Uterus (tissue), 4 donors: ENCODE measurements around the gene RPL29. TPM values are rescaled to one million over a fixed set of nuclear protein-coding genes. Genes with fewer than 3 reads are reported as not detected.

Experiments used
- DNase-seq, 2 donors: peaks; one replicate each; pipeline ENCODE4 v3.0.0-alpha.2; 2019 to 2020
- H3K27ac ChIP-seq, 2 donors: fragments of 200-600 bp; sonication (generic); 1 replicate in 1 of 2; 2 replicates in 1 of 2; pipeline ENCODE4 v1.5.1; 2016 to 2018
- H3K27me3 ChIP-seq, 2 donors: fragments of 200-600 bp; sonication (generic); one replicate each; pipeline ENCODE4 v1.5.1; 2018 to 2019; ENCODE audit warnings: control low read depth in 1 of 2
- H3K36me3 ChIP-seq, 2 donors: fragments of 200-600 bp; sonication (generic); one replicate each; pipeline ENCODE4 v1.5.1; 2019; ENCODE audit warnings: control low read depth in 1 of 2
- H3K4me1 ChIP-seq, 2 donors: fragments of 200-600 bp; sonication (generic); one replicate each; pipeline ENCODE4 v1.5.1; 2018 to 2019; ENCODE audit warnings: control low read depth in 1 of 2
- H3K4me3 ChIP-seq, 2 donors: fragments of 200-600 bp; sonication (generic); 1 replicate in 1 of 2; 2 replicates in 1 of 2; pipeline ENCODE4 v1.5.1; 2018 to 2019; ENCODE audit warnings: mild to moderate bottlenecking in 1 of 2
- H3K9me3 ChIP-seq, 2 donors: fragments of 200-600 bp; sonication (generic); one replicate each; pipeline ENCODE4 v1.5.1; 2019; ENCODE audit warnings: control low read depth in 1 of 2
- POLR2A ChIP-seq, 2 donors: fragments of 450-650 bp; IDR thresholded peaks; one replicate each; pipeline ENCODE4 v1.6.1; 2016; ENCODE audit warnings: antibody characterized with exemption in 2 of 2, mild to moderate bottlenecking in 1 of 2, moderate library complexity in 1 of 2
- intact Hi-C: fragments of 100-400 bp; cut with DNase I; formaldehyde crosslinking; loops from one replicate; pipeline ENCODE4 v1.15.1; 2023; ENCODE audit warnings: low total_unique reads
- total RNA-seq, 4 donors: library from RNA; depleted of rRNA in 3 of 4; stranded (reverse); fragments of >200 nt in 3 of 4; gene quantifications; one replicate each; pipeline versions ENCODE4 v1.1.0 to v1.2.4, GENCODE V29; 2014 to 2023
- TF ChIP-seq, protein P1 (sequence below), 4 experiments: fragments of 200-600 bp in 2 of 4; fragments of 450-650 bp in 2 of 4; sonication (generic) in 2 of 4; IDR thresholded peaks; one replicate each; pipeline ENCODE4 v1.5.1; 2016 to 2019; ENCODE audit warnings: antibody characterized with exemption in 4 of 4, mild to moderate bottlenecking in 2 of 4, moderate library complexity in 1 of 4
- donor health status: DM: yes; HTN: yes; CAD: no.

The RPL29 gene
- total RNA-seq, 4 donors from 2014 or later = 696 to 2,362 (median 1,238) TPM

DNA sequence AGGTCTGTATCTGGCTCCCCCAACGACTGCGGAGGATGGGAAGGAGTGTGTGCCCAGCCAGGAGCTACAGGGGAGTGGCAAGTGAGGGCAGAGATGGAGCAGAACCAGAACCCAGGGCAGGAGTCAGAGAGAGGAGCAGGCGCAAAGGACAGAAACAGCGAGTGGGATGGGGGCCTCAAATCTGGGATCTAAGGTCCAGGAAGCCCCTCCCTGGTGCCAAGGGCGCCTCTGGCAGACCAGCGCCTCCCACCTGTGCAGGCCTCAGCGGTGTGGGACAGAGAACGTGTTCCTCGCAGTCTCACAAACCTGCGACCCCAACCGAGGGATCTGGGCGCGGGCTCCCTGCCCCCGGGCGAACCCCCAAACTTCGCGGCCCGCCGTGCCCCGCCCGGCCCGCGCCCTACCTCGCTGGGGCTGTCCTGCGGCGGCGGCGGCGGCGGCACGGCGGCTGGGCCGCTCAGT lies 28.7 kb downstream of the RPL29 start:
- Histone ChIP-seq H3K4me3 (peak overlapping the region; percentile 46 to 80), H3K4me1 (peaks cover 0 to 15% of the 10 kb centered on the region in 2 donors), H3K9me3 (no peaks in the 10 kb centered on the region), H3K27me3 (no peaks in the 10 kb centered on the region), H3K36me3 (no peaks in the 10 kb centered on the region), H3K27ac (peak overlapping the region; percentile 89 to 94)
- intact Hi-C loops = no loop called here
- no peak for DNase-seq
- TF ChIP-seq, protein P1, sequence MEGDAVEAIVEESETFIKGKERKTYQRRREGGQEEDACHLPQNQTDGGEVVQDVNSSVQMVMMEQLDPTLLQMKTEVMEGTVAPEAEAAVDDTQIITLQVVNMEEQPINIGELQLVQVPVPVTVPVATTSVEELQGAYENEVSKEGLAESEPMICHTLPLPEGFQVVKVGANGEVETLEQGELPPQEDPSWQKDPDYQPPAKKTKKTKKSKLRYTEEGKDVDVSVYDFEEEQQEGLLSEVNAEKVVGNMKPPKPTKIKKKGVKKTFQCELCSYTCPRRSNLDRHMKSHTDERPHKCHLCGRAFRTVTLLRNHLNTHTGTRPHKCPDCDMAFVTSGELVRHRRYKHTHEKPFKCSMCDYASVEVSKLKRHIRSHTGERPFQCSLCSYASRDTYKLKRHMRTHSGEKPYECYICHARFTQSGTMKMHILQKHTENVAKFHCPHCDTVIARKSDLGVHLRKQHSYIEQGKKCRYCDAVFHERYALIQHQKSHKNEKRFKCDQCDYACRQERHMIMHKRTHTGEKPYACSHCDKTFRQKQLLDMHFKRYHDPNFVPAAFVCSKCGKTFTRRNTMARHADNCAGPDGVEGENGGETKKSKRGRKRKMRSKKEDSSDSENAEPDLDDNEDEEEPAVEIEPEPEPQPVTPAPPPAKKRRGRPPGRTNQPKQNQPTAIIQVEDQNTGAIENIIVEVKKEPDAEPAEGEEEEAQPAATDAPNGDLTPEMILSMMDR (IDR thresholded peaks at IDR 0.05) = no peak

DNA sequence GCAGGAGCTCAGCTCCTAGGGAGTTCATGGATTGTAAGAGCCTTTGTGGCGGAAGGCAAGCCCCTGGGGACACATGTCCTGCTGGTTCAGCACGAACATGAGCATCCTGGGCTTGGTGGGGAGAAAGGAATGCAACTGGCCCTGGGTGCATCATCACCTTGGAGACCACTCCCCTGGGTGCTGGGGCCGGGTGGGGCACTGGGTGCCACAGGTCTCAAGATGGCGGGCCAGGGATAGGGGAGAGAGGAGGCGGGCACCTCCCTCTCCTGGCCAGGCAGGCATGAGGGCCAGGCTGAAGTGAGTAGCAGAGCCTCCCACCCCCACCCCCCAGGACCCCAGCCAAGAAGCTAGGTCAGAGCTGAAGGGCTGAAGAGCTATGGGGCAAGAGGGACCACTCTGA lies 29.2 kb downstream of the RPL29 start:
- Histone ChIP-seq H3K9me3 (no peaks in the 10 kb centered on the region), H3K4me3 (peak overlapping the region; percentile 46 to 80), H3K4me1 (peaks cover 0 to 15% of the 10 kb centered on the region in 2 donors), H3K27ac (peak overlapping the region; percentile 89 to 94), H3K36me3 (no peaks in the 10 kb centered on the region), H3K27me3 (no peaks in the 10 kb centered on the region)
- no peak for DNase-seq
- intact Hi-C loops = no loop called here
- TF ChIP-seq POLR2A (IDR thresholded peaks at IDR 0.05) = no peak
- TF ChIP-seq, protein P1 (IDR thresholded peaks at IDR 0.05) = no peak

DNA sequence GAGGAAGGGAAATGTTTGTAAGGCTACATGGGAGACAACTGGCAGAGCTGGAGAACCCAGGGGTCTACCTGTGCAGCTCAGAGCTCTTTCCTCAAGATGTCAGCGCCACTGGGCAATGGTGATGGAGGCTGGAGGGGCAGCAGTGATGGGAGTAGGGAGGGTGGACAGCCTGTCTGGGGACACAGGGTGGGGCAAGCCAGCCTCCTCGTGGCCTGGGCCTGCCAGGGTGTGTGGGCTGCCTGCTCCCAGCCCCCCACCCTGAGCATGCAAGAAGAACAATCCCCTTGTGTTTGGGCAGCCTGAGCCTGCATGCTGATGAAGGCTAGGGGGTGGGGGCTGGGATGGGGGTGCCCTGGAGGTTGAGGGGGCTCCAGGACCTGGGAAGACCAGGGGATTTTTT lies 29.7 kb downstream of the RPL29 start:
- no peak for DNase-seq
- intact Hi-C loops = no loop called here
- H3K27me3 ChIP-seq = no peaks in the 10 kb centered on the region
- TF ChIP-seq, protein P1 (IDR thresholded peaks at IDR 0.05) = no peak
- no peak for TF ChIP-seq POLR2A (IDR thresholded peaks at IDR 0.05)
- H3K36me3 ChIP-seq = no peaks in the 10 kb centered on the region
- peak overlapping the region; percentile 89 to 94 for H3K27ac ChIP-seq
- H3K4me3 ChIP-seq = no peak overlapping the region
- H3K4me1 ChIP-seq = peaks cover 0 to 15% of the 10 kb centered on the region in 2 donors
- no peaks in the 10 kb centered on the region for H3K9me3 ChIP-seq

DNA sequence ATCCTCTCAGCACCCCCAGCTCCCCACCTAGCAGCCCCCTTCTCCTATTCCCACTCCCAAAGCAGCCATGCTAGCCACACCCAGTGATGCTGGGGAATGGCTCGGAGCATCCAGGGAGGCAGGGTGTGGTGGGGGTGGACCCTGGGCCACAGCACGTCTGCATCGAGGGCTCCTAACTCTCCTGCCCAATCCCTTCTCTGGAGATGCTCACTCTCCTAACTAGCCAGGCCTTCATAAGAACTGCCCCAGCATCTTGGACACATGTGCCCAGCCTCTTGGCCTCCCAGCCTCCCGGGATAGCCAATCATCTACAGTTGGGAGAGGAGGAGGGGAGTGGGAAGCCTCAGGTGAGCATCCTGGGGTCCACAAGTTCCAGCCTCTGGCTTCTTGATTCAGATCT lies 31.2 kb downstream of the RPL29 start:
- no peak for TF ChIP-seq POLR2A (IDR thresholded peaks at IDR 0.05)
- TF ChIP-seq, protein P1 (IDR thresholded peaks at IDR 0.05) = no peak
- intact Hi-C loops = no loop called here
- H3K27ac ChIP-seq = no peak overlapping the region

DNA sequence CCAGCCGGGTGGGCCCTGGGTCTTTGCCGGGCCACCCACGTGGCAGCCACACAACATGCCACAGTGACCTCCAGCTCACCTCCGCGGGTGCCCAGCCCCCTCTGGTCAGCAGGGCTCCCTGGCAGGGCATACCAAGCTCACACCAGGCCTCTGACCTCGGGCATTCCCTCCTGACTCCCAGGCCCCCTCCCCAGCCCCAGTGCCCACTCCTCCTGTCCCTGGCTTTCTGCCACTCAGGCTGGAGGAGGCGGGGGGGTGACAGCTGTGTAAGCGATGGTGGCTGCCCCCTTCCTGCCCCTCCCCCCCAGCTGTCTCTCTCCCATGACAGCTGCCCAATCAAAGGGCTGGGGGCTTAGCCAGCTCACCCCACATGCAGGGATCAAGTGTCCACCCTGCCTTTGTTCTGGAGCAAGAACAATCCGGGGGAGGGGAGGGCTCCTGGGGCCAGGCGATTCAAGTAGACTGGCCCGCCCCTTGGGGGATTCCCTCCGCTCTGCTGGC lies 31.7 kb downstream of the RPL29 start:
- Histone ChIP-seq H3K4me1 (peaks cover 0 to 15% of the 10 kb centered on the region in 2 donors), H3K36me3 (no peaks in the 10 kb centered on the region), H3K27me3 (no peaks in the 10 kb centered on the region), H3K4me3 (no peak overlapping the region), H3K9me3 (no peaks in the 10 kb centered on the region), H3K27ac (no peak overlapping the region)
- TF ChIP-seq, protein P1 (IDR thresholded peaks at IDR 0.05) = no peak
- TF ChIP-seq POLR2A (IDR thresholded peaks at IDR 0.05) = no peak
- no peak for DNase-seq
- intact Hi-C loops = no loop called here

More for the DNA sequence above, 31.2 kb downstream of the RPL29 start:
- DNase-seq = no peak
- no peak overlapping the region for H3K4me3 ChIP-seq
- peaks cover 0 to 15% of the 10 kb centered on the region in 2 donors for H3K4me1 ChIP-seq
- no peaks in the 10 kb centered on the region for H3K9me3 ChIP-seq
- H3K27me3 ChIP-seq = no peaks in the 10 kb centered on the region
- H3K36me3 ChIP-seq = no peaks in the 10 kb centered on the region
